Muscle layer of colon (tissue), 2 donors: Measurements from ENCODE around the gene C14orf132.

Experiments used
- H3K27ac ChIP-seq: one replicate; pipeline ENCODE4 v1.7.0; 2013; ENCODE audit warnings: low read depth, mild to moderate bottlenecking, low read length, moderate library complexity
- H3K27me3 ChIP-seq, 2 donors: one replicate each; pipeline ENCODE4 v1.7.0; 2013; ENCODE audit warnings: low read length in 2 of 2, mild to moderate bottlenecking in 2 of 2; ENCODE audit not compliant: insufficient read depth in 2 of 2, control insufficient read depth in 1 of 2
- H3K36me3 ChIP-seq: one replicate; pipeline ENCODE4 v1.7.0; 2013; ENCODE audit warnings: mild to moderate bottlenecking, low read length; ENCODE audit not compliant: insufficient read depth
- H3K4me1 ChIP-seq: one replicate; pipeline ENCODE4 v1.7.0; 2013; ENCODE audit warnings: mild to moderate bottlenecking, low read length; ENCODE audit not compliant: insufficient read depth
- H3K4me3 ChIP-seq, 2 donors: one replicate each; pipeline ENCODE4 v1.7.0; 2013; ENCODE audit warnings: low read length in 2 of 2, low read depth in 1 of 2, mild to moderate bottlenecking in 1 of 2, moderate library complexity in 1 of 2
- H3K9ac ChIP-seq: one replicate; pipeline ENCODE4 v1.7.0; 2013; ENCODE audit warnings: low read length
- H3K9me3 ChIP-seq: one replicate; pipeline ENCODE4 v1.7.0; 2013; ENCODE audit warnings: mild to moderate bottlenecking, low read length
- donor health status: abdominal sarcoma.
- donor health status: Adenocarcinoma of cecum.

Gene C14orf132

DNA sequence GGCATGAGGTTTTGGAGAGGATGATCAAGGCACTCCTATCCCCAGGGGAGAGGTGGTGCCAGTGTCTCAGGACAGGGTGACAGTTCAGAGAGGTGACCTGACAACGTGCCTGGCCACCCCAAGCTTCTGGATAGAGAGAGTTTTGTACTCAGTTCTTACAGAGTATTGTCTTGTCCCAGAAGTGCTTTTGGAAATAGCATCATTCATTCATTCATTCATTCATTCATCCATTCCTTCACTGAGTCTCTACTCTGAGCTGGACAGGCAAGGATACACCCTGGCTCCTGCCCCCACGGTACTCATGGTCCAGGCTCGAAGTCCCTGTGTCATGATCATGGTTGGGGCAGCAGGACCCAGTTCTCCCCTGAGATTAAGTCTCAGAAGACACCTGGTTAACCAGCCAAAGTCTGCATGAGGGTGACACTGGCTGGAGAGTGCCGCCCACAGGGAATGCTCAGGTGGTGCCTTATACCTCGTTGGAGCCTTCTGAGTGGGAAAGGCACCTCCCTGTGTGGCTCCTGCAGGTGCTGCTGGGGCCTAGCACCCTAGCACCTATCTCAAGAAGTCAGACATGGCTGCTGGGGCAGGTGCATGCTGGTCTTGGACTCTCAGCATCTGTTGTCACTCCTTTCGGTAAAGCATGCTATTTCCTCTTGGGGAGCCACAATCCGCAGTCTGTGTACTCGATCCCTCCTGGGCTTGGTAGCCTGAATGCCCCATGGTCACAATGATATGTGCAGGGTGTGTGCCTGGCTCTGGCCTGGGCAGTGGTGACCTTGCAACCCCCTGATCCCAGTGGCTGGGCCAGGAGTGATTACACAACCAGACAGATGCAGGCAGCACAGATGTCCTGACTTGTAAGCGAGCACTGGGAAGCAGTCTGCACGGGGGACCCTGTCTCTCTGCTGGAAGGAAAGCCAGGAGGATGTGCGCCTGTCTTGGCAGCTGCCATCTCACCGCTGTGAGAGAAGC, 57.8 kb downstream of the C14orf132 start:
- Histone ChIP-seq H3K4me1 (peaks cover 5% of the 10 kb centered on the region), H3K27ac (no peak overlapping the region), H3K36me3 (no peaks in the 10 kb centered on the region), H3K4me3 (no peak overlapping the region), H3K9ac (no peak overlapping the region), H3K27me3 (no peaks in the 10 kb centered on the region), H3K9me3 (no peaks in the 10 kb centered on the region)

DNA sequence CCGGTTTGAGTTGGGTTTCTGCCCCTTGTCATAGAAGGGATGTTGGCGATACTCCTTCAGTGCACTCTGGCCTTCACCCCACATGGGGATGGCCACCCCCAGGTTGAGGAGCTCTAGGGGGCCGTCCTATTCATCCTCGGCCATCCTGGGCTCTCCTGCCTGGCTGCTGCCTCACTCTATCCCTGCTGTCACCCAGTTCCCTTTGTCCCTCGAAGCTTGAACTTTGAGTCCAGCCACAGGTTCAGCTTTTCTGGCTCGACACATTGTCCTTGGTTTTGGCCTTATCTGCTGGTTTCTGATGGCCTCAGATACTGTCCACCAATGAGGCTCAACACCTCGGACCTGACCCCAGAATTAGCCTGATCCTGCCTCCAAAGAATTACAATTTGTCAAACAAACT, 58.6 kb downstream of the C14orf132 start:
- no peaks in the 10 kb centered on the region for H3K36me3 ChIP-seq
- peaks cover 5% of the 10 kb centered on the region for H3K4me1 ChIP-seq
- no peak overlapping the region for H3K4me3 ChIP-seq
- H3K27ac ChIP-seq, result no peak overlapping the region
- no peak overlapping the region for H3K9ac ChIP-seq
- no peaks in the 10 kb centered on the region for H3K9me3 ChIP-seq
- no peaks in the 10 kb centered on the region for H3K27me3 ChIP-seq

DNA sequence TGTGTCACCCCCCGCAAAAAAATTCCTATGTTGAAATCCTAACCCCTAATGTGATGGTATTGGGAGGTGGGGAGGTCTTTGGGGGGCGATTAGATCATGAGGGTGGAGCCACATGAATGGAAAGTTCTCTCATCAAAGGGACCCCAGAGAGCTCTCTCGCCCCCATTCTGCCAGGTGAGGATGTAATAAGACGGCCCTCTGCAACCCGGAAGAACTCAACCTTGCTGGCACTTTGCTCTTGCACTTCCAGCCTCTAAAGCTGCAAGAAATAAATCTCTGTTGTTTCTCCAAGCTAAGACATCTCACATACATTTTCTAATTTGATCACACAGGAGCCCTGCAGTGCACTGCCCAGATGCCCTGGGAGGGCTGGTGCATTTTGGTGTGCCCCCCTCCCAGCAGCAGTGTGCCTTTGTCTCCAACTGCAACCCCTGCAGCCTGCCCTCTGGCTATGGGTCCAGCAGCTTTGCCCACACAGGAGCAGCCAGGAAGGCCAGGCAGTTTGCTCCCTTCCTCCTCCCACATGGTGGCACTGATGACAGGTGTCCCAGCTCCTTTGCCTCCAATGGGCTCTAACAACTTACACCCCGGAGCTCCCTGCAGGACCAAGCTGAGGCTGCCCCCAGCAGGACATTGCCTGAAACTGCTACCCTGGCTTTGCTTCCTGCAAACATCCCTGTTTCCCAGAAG, 59.3 kb downstream of the C14orf132 start:
- peaks cover 5% of the 10 kb centered on the region for H3K4me1 ChIP-seq
- H3K4me3 ChIP-seq, result no peak overlapping the region
- H3K9me3 ChIP-seq, result no peaks in the 10 kb centered on the region
- H3K27ac ChIP-seq, result no peak overlapping the region
- H3K36me3 ChIP-seq, result no peaks in the 10 kb centered on the region
- no peaks in the 10 kb centered on the region for H3K27me3 ChIP-seq
- no peak overlapping the region for H3K9ac ChIP-seq

DNA sequence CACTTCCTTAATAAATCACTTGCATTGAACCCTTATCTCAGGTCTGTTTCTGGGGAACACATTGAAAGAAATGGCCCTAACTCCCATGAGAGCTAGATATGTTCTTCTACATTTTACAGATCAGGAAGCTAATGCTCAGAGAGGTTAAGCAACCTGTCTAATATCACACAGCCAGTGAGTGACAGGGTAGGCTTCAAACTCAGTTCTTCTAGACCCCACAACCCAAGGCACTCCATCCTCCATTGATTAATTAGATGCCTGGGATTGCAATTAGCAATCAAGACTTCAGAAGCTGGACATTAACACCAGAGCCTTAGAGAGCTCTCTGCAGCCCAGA, 59.8 kb downstream of the C14orf132 start:
- peaks cover 6% of the 10 kb centered on the region for H3K4me1 ChIP-seq
- no peak overlapping the region for H3K9ac ChIP-seq
- no peaks in the 10 kb centered on the region for H3K27me3 ChIP-seq
- H3K9me3 ChIP-seq, result no peaks in the 10 kb centered on the region
- H3K27ac ChIP-seq, result no peak overlapping the region
- H3K4me3 ChIP-seq, result no peak overlapping the region
- H3K36me3 ChIP-seq, result no peaks in the 10 kb centered on the region

DNA sequence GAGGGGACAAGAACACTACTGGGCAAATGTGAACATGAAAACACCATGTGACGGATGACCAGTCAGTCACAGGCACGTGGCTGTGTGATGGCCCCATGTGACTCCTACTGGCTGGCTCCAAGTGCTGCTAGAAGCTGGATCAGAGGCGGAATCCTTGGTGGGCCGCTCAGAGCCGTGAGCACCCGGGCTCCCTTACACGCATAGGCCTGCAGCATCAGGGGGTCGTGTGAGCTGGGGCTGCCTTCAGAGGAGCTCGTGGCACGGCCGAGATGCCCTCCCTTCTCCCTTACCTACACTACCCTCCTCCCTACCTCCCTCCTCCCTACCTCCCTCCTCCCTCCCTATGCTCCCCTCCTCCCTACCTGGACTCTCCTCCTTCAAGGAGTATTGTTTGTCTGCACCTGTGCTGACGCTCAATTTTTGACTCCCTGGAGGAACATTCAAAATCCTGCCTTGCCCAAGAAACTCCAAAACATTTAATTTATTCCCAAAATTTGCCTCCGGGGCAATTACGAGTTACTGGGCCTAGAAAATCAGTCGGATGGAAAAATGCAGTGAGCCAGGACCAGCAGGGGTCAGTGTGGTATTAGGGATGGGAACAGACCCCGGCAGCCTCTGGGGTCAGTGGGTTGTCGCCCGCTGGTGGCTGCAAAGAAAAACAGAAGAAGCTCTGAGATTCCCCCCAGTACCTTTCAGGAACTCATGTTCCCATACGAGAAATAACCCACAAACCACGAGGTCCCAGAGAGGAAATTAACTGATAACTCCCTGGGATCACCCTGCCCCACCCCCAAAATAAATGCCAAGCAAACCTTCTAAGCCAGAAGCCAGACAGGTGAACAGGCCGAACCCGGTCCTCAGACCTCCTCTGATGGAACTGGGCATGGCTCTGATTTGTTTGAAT, 61.3 kb downstream of the C14orf132 start:
- no peak overlapping the region for H3K27ac ChIP-seq

DNA sequence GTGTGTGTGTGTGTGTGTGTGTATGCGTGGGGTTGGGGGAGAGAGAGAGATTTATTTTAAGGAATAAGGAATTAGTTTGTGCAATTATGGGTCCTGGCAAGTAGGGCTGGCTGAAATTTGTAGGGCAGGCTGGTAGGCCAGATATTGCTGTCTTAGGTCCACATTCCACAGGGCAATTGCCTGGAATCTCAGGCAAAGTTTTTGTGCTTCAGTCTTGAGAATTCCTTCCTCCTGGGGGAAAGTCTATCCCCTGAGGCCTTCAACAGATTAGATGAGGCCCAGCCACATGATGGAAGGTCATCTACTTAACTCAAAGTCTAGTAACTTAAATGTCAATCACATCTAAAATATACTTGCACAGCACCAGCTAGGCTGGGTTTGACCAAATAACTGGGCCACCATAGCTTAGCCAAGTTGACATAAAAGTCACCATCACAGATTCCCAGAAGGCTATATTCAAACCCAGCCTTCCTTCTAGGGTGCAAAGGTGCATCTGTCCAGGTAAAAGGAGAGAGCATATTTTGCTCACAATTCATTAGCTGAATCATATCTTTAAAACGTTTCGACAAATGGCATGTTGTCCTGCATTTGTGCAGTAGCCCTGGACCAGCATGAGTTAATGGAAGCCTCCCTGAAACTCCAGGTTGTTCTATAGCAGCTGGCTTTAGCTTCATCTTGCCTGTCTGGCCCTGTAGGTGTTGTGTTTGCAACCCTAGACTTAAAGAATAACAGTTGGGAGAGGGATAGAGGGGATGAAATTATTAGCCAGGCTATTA, 63.1 kb downstream of the C14orf132 start:
- Histone ChIP-seq H3K4me1 (peaks cover 35% of the 10 kb centered on the region), H3K4me3 (no peak overlapping the region), H3K9ac (no peak overlapping the region), H3K9me3 (no peaks in the 10 kb centered on the region), H3K27me3 (no peaks in the 10 kb centered on the region), H3K27ac (no peak overlapping the region), H3K36me3 (no peaks in the 10 kb centered on the region)

More for the DNA sequence above, 61.3 kb downstream of the C14orf132 start:
- no peak overlapping the region for H3K9ac ChIP-seq
- no peaks in the 10 kb centered on the region for H3K9me3 ChIP-seq
- H3K27me3 ChIP-seq, result no peaks in the 10 kb centered on the region
- no peaks in the 10 kb centered on the region for H3K36me3 ChIP-seq
- peaks cover 19% of the 10 kb centered on the region for H3K4me1 ChIP-seq
- H3K4me3 ChIP-seq, result no peak overlapping the region

DNA sequence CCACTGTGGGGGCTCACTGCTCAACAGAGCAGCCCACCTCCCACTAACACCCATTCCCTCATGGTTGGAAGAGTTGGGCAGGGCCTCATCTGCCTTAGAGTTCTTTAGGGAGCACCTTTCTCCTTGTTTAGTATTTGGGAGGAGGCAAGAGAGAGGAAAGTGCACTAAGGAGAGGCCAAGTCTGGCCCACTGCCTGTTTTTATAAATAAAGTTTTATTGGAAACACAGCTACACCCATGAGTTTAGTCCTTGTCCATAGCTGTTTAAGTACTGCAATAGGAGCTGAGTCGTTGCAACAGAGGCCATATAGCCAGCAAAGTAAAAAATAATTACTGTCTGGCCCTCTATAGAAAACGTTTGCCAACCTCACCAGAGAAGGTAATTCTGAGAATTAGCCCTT, 63.9 kb downstream of the C14orf132 start:
- Histone ChIP-seq H3K9me3 (no peaks in the 10 kb centered on the region), H3K9ac (no peak overlapping the region), H3K27ac (peak overlapping the region; percentile 3), H3K4me3 (no peak overlapping the region), H3K4me1 (peaks cover 35% of the 10 kb centered on the region), H3K27me3 (no peaks in the 10 kb centered on the region), H3K36me3 (no peaks in the 10 kb centered on the region)

DNA sequence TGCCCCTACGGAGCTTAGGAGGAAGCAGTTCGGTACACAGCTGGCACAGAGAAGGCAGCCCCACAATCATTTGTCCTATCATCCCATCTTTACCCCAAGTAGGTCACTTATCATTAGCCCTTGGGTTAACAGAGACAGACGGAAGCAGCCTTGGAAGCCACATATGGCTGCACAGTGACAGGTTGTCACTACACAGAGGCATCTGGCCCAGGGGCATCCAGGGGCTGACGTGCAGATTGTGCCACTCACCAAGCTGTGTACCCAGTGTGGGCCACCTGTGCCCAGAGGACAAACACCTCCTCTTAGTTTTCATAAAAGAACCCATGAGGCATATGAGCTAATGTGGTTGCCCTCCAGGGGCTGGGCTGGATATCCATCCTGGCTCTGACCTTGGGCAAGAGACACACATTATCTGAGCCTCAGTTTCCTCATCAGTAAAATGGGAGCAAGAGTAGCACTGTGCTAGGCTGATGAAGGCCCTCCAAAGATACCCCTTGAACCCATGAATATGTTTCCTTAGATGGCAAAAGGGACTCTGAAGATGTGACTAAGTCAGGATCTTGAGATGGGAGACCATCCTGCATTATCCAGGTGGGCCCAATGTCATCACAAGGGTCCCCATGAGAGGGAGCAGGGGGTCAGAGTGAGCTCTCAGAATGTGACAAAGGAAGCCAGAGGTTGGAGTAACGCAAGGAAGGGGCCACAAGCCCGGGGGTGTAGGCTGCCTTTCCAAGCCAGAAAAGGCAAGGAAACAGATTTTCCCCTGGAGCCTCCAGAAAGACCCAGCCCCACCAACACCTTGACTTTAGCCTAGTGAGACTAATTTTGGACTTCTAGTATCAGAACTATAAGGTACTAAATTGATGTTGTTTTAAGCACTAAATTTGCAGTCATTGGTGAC, 64.6 kb downstream of the C14orf132 start:
- H3K9ac ChIP-seq, result peak overlapping the region; percentile 31
- H3K27ac ChIP-seq, result peak overlapping the region; percentile 67
- no peak overlapping the region for H3K4me3 ChIP-seq
- no peaks in the 10 kb centered on the region for H3K27me3 ChIP-seq
- peaks cover 35% of the 10 kb centered on the region for H3K4me1 ChIP-seq
- no peaks in the 10 kb centered on the region for H3K9me3 ChIP-seq
- no peaks in the 10 kb centered on the region for H3K36me3 ChIP-seq

DNA sequence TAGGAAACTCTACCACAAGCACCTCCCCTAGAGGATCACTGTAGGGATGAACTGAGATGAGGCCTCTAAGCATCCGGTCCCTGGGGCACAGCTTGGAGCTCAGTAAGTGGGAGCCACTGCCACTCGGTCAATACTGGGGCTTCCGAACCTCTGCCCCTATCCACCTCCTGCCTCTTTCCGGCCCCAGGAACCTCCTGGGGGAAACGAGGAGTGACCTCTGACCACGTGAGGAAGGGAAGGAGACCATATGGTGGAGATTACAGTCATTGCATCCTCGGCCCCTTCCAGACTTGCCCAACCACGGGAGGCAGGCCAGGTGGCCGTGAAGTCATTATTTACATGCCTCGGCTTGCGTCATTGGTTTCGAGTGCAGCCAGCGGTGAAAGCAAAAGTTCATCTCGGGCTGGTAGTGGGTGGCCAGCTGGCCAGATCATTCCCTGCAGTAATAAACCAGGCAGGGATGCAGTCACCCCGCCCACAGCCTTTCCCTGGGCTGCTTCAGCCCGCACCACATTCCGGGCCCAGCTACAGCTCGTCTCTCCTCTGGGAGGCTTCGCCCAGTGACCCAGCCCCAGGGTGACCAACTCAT, 65.4 kb downstream of the C14orf132 start:
- Histone ChIP-seq H3K27me3 (no peaks in the 10 kb centered on the region), H3K27ac (peak overlapping the region; percentile 94), H3K4me1 (peaks cover 35% of the 10 kb centered on the region), H3K9ac (peak overlapping the region; percentile 39), H3K36me3 (no peaks in the 10 kb centered on the region), H3K4me3 (no peak overlapping the region), H3K9me3 (no peaks in the 10 kb centered on the region)
